Measurements from ENCODE around the gene XIAP. TPM values are rescaled to one million over a fixed set of nuclear protein-coding genes. Genes with fewer than 3 reads are reported as not detected.
A peak's percentile ranks its signal among the peaks of the same experiment; 100 is the strongest.
"Not testable (repeated sequence)": the region's sequence is repeated elsewhere in the genome, so short reads cannot be mapped to it uniquely, and the experiment has no call there.

The XIAP gene
- total RNA-seq, 1 experiment from 2014 or later = 25.6 TPM

DNA sequence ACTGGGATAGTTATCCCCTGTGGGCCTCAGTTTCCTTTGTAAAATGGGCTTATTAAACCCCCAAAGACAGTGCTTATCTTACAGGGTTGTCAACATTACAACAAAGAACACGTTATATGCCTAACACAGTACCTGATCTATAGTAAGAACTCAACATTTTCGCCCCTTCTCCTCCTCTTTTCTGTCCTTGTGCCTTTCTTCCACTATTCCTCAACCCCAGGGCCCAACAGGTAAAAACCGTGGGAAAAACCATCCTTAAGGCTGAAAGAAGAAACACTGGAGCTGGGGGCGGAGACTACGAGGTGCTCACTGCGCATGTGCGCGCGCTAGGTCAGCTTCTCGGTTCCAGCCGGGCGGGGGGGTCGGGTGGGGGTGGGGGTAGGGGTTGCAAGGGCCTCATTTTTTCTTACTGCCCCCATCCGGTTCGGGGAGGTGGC is 426 bp upstream of the XIAP start:
- Histone ChIP-seq H3K27me3 (no peaks in the 10 kb centered on the region), H3K4me3 (peak overlapping the region; percentile 63), H3K36me3 (no peaks in the 10 kb centered on the region; the same call in 1 of the 2 replicates), H3K9me3 (no peaks in the 10 kb centered on the region)
- no peak for DNase-seq

DNA sequence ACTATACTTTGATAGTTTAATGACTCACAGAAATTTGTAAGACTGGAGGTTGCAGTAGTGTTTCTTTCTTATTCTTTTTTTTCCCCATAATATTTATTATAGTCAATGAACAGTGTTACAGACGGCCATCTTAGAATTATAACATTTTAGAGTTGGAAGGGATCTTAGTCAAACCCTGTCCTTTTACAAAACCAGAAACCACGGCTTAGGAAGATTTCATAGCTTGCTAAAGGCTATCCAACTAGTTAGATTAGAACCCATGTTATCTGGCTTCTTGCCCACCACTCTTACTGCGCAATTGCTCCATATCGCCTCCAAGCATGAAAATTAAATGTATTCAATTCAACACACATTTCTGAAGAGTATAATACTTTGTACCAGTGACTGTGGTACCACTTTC is 1.1 kb downstream of the XIAP start:
- Histone ChIP-seq H3K4me3 (peak overlapping the region; percentile 63), H3K27me3 (no peaks in the 10 kb centered on the region), H3K36me3 (no peaks in the 10 kb centered on the region; the same call in 1 of the 2 replicates), H3K9me3 (no peaks in the 10 kb centered on the region)
- DNase-seq = no peak

DNA sequence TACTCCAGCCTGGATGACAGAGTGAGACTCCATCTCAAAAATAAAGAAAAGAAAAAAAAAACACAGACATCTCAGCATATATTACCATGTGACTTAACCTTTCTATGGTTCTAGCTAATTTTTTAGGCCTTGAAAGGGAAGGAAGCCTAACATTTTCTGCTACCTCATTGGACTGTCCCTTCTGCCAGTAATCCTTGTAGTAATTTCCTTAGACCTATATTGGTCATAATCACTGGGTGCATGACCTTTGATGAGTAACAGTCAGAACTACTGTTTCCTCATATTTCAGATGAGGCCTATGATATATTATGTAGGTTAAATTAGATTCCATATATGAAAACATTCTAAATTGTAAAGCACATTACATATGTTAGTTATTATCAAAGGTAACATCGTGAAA is 9.6 kb downstream of the XIAP start:
- Histone ChIP-seq H3K9me3 (no peaks in the 10 kb centered on the region), H3K36me3 (no peaks in the 10 kb centered on the region), H3K4me3 (no peak overlapping the region), H3K27me3 (no peaks in the 10 kb centered on the region)
- DNase-seq = no peak

DNA sequence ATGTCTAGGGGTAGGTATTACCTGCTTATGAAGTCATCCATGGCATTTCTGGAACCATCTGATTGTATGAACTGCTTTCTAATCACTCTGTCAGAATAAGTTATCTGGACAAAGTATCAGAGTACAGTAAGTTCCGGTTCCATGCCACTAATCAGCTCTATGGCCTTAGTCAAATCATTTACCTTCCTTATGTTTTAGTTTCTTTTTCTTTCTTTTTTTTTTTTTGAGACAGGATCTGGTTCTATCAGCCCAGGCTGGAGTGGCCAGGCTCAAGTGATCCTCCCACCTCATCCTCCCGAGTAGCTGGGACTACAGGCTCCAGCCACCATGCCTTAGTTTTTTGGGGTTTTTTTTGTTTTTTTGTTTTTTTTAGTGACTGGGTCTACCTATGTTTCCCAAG is 11.5 kb downstream of the XIAP start:
- H3K27me3 ChIP-seq = no peaks in the 10 kb centered on the region
- no peaks in the 10 kb centered on the region for H3K36me3 ChIP-seq
- H3K4me3 ChIP-seq = no peak overlapping the region
- H3K9me3 ChIP-seq = no peaks in the 10 kb centered on the region
- DNase-seq = no peak

DNA sequence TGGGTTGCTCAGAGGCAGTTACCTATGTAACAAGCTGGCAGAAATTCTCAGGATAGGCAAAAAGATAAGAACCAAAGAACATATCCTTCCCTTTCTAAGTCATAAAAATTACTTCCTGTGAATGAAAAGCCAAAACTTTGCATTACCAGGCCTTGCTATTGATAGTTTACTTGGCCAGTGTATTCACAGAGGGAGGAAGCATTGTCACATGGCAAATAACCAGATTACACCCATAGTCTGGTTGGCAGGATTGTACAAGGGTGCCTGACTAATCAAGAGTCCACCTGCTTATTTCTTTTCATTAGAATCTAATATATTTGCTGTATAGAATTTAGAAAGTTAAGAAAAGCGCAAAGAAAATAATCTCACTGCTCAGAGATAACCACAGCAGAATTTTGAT is 14.1 kb downstream of the XIAP start:
- H3K27me3 ChIP-seq = no peaks in the 10 kb centered on the region
- peak; percentile 11 for DNase-seq
- no peaks in the 10 kb centered on the region for H3K9me3 ChIP-seq
- no peak overlapping the region for H3K4me3 ChIP-seq
- no peaks in the 10 kb centered on the region for H3K36me3 ChIP-seq

DNA sequence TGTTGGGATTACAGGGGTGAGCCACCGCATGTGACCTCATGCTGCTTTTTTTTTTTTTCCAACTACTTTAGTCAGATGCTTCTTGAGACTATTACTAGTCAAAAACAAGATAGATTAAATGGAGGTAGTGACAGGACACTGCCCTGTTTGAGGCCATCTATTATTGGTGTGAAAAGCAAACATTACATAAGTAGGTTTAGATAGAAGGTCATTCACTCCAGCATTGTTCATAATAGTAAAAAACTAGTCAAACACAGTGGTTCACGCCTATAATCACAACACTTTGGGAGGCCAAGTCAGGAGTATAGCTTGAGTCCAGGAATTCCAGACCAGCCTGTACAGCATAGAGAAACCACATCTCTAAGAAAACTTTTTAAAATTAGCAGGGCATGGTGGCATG is 16.3 kb downstream of the XIAP start:
- Histone ChIP-seq H3K4me3 (no peak overlapping the region), H3K27me3 (no peaks in the 10 kb centered on the region), H3K36me3 (no peaks in the 10 kb centered on the region), H3K9me3 (no peaks in the 10 kb centered on the region)
- DNase-seq = no peak

DNA sequence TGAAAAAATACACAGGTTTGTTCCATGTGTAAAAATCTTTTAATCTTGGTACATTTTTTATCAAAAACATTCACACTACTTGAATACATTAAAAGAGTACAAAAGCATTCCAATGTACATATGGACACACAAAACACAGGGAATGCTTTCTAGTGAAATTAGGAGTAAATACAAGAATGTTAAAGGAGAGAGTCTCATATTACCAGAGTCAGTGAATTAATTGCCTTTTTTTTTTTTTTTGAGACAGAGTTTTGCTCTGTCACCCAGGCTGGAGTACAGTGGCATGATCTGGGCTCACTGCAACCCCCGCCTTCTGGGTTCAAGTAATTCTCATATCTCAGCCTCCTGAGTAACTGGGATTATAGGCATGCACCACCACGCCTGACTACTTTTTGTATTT is 17.0 kb downstream of the XIAP start:
- Histone ChIP-seq H3K27me3 (no peaks in the 10 kb centered on the region), H3K36me3 (no peaks in the 10 kb centered on the region), H3K4me3 (no peak overlapping the region), H3K9me3 (no peaks in the 10 kb centered on the region)
- DNase-seq = no peak

DNA sequence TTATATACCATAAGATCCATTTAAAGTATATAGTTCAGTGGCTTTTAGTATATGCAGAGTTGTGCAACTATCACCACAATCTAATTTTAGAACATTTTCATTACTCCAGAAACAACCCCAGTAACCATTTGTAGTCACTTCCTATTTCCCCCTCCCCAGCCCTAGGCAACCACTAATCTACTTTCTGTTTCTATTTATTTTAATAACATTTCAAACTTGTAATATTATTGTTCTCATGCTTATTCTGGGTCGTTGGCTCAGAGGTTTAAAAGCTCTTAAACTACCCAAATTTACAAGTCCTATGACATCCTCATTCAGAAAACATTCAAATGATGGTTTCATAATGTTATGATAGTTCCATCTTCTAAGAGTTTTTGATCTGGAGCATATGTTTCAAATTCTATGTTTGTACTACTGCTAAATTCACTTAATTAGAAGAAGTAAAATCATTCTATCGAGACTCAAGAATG is 18.4 kb downstream of the XIAP start:
- DNase-seq = no peak
- H3K4me3 ChIP-seq = no peak overlapping the region

DNA sequence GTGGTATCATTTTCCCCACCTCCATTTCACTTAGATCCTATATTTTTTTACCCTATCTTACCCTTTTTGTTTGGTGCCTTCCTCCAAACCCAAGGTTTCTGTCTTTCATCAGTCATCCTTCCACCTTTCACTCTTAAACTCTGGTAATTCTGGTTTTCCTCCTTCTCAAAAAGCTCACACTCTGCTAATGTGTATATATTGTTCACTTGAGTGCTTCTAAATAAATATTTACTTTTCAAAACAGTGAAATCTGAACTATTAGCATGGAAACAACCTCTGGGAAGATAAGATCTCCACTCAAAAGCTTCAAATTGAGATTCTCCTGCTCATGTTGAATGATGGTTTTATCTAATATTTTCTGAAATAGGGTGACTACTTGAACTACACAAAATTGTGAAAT is 21.5 kb downstream of the XIAP start:
- no peaks in the 10 kb centered on the region for H3K27me3 ChIP-seq
- H3K4me3 ChIP-seq = no peak overlapping the region
- peaks cover 4% of the 10 kb centered on the region; the same call in 1 of the 2 replicates for H3K36me3 ChIP-seq
- H3K9me3 ChIP-seq = no peaks in the 10 kb centered on the region
- no peak for DNase-seq

More for the DNA sequence above, 18.4 kb downstream of the XIAP start:
- Histone ChIP-seq H3K27me3 (no peaks in the 10 kb centered on the region), H3K9me3 (no peaks in the 10 kb centered on the region), H3K36me3 (no peaks in the 10 kb centered on the region)

DNA sequence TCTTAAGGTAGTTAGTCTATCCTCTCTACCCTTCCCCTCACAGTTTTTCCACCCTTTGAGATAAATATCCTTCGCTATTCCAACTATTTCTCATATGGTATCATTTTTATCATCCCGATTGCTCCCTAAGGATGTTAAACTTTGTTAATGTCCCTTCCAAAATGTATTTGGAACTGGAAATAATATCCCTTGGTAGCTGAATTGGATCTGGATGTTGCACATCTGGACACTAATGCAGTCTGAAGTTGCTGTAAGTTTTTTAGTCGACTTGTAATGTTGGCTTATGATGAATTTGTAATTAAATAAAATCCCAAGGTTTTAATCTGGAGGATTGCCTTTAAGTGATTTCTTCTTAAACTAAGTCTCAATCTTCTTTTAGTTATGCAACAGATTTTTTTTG is 22.5 kb downstream of the XIAP start:
- Histone ChIP-seq H3K27me3 (no peaks in the 10 kb centered on the region), H3K36me3 (peaks cover 4% of the 10 kb centered on the region; the same call in 1 of the 2 replicates), H3K9me3 (no peaks in the 10 kb centered on the region), H3K4me3 (no peak overlapping the region)
- DNase-seq = no peak

DNA sequence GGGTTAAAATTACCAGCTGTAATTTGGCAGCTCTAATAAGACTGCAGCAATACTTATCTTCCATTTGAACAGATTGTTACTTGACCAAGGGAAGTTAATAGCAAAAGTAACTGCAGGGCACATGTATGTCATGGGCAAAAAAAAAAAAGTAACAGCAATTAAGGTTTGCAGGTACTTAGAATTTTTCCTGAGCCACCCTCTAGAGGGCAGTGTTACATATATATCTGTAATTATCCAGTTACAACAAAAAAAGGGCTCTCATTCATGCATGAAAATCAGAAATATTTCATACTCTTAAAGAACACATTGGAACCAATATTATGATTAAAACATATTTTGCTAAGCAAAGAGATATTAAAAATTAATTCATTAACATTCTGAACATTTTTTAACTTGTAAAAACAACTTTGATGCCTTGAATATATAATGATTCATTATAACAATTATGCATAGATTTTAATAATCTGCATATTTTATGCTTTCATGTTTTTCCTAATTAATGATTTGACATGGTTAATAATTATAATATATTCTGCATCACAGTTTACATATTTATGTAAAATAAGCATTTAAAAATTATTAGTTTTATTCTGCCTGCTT is 25.1 kb downstream of the XIAP start:
- Histone ChIP-seq H3K27me3 (no peaks in the 10 kb centered on the region), H3K36me3 (peaks cover 4% of the 10 kb centered on the region; the same call in 1 of the 2 replicates), H3K9me3 (no peaks in the 10 kb centered on the region), H3K4me3 (no peak overlapping the region)
- no peak for DNase-seq

DNA sequence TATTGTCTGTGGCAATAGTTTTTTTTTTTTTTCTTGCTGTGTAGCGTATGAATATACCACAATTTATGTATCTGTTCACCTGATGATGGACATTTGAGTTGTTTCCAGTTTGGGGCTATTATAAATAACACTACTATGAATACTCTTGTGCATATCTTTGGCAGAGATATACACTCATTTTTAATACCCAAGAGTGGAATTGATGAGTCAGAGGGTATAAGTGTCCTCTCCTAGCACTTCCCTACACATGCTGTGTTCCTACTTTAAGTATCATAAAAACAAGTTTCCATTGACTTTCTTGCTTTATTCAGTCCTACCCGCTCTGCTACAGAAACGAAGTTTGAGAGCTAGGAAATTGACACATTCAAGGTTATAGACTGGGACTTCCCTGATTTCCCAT is 39.8 kb downstream of the XIAP start:
- Histone ChIP-seq H3K27me3 (no peaks in the 10 kb centered on the region), H3K36me3 (peaks cover 14% of the 10 kb centered on the region), H3K4me3 (no peak overlapping the region), H3K9me3 (no peaks in the 10 kb centered on the region)
- DNase-seq = no peak

DNA sequence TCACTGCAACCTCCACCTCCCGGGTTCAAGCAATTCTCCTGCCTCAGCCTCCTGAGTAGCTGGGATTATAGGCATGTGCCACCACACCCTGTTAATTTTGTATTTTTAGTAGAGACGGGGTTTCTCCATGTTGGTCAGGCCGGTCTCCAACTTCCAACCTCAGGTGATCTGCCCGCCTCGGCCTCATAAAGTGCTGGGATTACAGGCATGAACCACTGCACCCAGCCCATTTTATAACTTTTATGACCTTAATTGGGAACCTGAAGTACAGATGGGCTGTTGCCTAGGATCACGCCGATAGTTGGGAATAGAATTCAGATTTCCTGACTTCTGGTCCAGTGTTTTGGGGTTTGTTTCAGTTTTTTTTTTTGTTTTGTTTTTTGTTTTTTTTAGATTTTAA is 43.4 kb downstream of the XIAP start:
- H3K9me3 ChIP-seq, DNase-seq, H3K27me3 ChIP-seq, H3K4me3 ChIP-seq: not testable (repeated sequence)
- H3K36me3 ChIP-seq = peaks cover 11% of the 10 kb centered on the region

DNA sequence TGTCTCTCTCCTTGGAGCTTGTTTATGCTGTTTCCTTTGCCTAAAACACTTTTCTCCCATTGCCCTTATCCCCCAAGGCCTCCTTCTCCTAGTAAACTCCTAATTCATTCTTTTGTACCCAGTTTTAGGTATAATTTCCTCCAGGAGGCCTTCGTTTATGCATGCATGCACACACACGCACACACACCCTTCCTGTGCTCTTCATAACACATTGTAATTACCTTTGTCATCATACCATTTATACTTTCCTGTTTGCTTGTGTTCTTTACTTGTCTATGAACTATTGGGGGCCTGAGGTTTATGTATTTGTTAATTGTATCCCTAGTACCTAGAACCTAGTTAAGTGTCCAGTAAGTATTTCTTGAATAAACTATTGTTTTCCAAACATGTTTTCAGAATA is 45.5 kb downstream of the XIAP start:
- Histone ChIP-seq H3K9me3 (no peaks in the 10 kb centered on the region), H3K4me3 (no peak overlapping the region), H3K27me3 (no peaks in the 10 kb centered on the region), H3K36me3 (peaks cover 9% of the 10 kb centered on the region)
- DNase-seq = no peak

DNA sequence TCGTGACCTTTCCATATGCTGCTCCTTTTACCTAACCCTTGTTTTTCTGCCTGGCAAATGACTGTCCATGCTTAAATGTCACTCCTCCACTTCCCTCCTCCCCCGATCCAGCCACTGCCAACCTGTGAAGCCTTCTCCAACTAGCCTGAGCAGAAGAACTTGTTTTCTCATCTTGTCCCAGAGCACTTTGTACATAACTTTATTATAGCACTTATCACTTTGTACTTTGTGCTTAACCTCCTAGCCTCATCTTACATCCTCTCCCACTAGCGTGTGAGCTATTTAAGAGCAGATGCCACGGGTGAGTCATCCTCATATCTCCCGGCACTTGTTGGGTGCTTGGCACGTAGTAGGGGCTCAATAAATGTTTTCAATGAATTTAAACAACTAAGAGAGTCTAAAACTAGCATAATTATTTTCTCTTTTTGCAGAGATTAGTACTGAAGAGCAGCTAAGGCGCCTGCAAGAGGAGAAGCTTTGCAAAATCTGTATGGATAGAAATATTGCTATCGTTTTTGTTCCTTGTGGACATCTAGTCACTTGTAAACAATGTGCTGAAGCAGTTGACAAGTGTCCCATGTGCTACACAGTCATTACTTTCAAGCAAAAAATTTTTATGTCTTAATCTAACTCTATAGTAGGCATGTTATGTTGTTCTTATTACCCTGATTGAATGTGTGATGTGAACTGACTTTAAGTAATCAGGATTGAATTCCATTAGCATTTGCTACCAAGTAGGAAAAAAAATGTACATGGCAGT is 46.9 kb downstream of the XIAP start:
- H3K36me3 ChIP-seq = peaks cover 2% of the 10 kb centered on the region; the same call in 1 of the 2 replicates
- no peak for DNase-seq

DNA sequence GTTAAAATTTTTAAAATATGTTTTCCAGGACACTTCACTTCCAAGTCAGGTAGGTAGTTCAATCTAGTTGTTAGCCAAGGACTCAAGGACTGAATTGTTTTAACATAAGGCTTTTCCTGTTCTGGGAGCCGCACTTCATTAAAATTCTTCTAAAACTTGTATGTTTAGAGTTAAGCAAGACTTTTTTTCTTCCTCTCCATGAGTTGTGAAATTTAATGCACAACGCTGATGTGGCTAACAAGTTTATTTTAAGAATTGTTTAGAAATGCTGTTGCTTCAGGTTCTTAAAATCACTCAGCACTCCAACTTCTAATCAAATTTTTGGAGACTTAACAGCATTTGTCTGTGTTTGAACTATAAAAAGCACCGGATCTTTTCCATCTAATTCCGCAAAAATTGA is 49.7 kb downstream of the XIAP start:
- no peak overlapping the region for H3K4me3 ChIP-seq
- peaks cover 2% of the 10 kb centered on the region; the same call in 1 of the 2 replicates for H3K36me3 ChIP-seq
- no peaks in the 10 kb centered on the region for H3K9me3 ChIP-seq
- no peaks in the 10 kb centered on the region for H3K27me3 ChIP-seq
- no peak for DNase-seq

More for the DNA sequence above, 46.9 kb downstream of the XIAP start:
- Histone ChIP-seq H3K9me3 (no peaks in the 10 kb centered on the region), H3K4me3 (no peak overlapping the region), H3K27me3 (no peaks in the 10 kb centered on the region)

DNA sequence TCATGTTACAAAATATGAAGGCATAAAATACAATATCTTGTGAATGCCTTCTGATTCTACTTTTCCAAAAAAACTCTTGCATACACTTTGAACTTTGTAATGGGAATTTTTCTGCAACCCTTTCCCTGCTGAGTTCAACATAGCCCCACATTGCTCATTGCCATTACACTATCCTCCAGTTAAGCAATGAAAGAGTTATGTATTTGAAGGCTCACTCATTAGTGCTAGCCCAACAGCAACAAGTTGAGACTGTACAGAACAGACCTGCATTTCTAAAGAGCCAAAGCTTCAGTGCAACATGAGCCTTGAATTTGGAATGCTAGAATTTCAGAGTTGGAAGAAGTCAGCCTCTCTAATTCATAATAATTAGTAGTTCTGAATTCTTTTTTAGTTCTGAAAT is 57.2 kb downstream of the XIAP start:
- Histone ChIP-seq H3K27me3 (no peaks in the 10 kb centered on the region), H3K4me3 (no peak overlapping the region), H3K36me3 (no peaks in the 10 kb centered on the region), H3K9me3 (no peaks in the 10 kb centered on the region)
- DNase-seq = no peak
